Subcutaneous adipose tissue (tissue), 4 donors: ENCODE data around the gene PPIB. TPM values are rescaled to one million over a fixed set of nuclear protein-coding genes. Genes with fewer than 3 reads are reported as not detected.

Source experiments
- small RNA-seq: library from RNA; depleted of rRNA; stranded (forward); fragments of <200 nt; gene quantifications from one replicate; pipeline ENCODE3, GENCODE V24; 2016
- total RNA-seq, 4 donors: library from RNA; depleted of rRNA; stranded (reverse); fragments of >200 nt; gene quantifications; one replicate each; pipeline ENCODE4 v1.1.0, GENCODE V29; 2016
- TF ChIP-seq, protein P1 (sequence below): fragments of 450-650 bp; IDR thresholded peaks from one replicate; pipeline ENCODE4 v1.5.1; 2016; ENCODE audit warnings: low read depth, mild to moderate bottlenecking, control low read depth, antibody characterized with exemption, moderate library complexity

Gene PPIB
- total RNA-seq, 4 donors from 2014 or later = 224 to 292 (median 246) TPM

DNA sequence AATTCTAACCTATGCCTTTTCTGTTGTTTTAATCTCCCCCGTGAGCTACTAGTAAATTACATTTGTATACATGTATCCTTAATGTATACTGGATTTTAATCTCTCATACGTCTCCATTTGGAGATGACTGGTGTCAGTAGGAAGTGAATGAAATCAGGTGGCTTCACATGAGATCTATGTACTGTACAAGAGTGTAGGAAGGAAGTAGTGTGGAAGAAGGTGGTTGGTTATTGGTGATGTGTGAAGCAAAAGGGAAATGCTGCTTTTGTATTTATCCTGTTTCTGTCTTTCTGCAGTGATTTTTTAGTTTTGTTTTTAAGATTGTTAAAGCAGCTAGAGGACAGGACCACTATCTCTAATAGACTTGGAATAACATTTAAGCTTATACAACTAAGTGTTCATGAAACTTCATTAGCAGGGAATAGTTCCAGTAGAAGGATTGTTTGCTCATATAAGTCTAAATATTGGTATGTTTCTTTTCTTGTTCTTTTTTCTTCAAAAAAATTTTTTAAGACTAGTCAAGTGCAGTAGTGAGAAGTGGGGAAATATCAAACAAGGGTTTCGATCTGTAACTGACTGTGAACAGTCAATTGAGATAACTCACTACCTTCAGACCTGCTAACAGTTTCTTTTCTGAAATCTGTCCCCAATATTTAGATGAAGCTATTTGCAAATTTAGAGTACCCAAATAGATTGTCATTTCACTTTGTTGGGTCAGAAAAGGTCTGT is 51.7 kb downstream of the PPIB start:
- TF ChIP-seq, protein P1, sequence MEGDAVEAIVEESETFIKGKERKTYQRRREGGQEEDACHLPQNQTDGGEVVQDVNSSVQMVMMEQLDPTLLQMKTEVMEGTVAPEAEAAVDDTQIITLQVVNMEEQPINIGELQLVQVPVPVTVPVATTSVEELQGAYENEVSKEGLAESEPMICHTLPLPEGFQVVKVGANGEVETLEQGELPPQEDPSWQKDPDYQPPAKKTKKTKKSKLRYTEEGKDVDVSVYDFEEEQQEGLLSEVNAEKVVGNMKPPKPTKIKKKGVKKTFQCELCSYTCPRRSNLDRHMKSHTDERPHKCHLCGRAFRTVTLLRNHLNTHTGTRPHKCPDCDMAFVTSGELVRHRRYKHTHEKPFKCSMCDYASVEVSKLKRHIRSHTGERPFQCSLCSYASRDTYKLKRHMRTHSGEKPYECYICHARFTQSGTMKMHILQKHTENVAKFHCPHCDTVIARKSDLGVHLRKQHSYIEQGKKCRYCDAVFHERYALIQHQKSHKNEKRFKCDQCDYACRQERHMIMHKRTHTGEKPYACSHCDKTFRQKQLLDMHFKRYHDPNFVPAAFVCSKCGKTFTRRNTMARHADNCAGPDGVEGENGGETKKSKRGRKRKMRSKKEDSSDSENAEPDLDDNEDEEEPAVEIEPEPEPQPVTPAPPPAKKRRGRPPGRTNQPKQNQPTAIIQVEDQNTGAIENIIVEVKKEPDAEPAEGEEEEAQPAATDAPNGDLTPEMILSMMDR = no peak

DNA sequence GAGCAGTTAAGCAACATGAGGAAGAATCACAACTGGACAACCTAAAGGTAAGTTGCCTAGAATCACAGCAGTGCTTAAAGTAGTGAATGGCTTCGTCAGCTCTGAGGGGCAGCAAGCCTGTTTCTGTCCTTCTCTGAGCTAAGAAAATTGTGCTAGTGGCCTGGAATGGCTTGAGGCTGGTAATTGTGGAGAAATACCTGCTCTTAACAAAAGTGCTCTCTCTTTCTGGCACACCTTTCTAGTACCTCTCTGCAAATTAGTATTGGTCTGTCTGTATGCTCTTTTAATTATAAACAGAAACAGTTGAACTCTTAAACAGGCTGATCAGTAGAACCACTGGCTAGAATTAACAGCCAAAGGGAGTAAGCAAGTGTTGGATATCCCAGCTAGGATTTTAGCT is 55.5 kb downstream of the PPIB start:
- TF ChIP-seq, protein P1 = no peak

Small RNAs within 50 kb of the gene (small RNA-seq; reads per million reads assigned to genes)
- gene RF00019 = 0.49 reads per million

Other genes with a start within 250 kb of the PPIB start
- 100 to 1,000 TPM in 1 of 4 donors, 10 to 100 TPM in 3; 15.5 to 112 (median 57.5) TPM for gene DAPK2, start 116.5 kb downstream of the PPIB start, total RNA-seq
- 100 to 1,000 TPM in 1 of 4 donors, 10 to 100 TPM in 3; 40.3 to 162 (median 55.5) TPM for gene CIAO2A, start 69.2 kb downstream of the PPIB start, total RNA-seq
- gene SNX1, start 67.0 kb downstream of the PPIB start, total RNA-seq = 100 to 1,000 TPM; 112 to 125 (median 118) TPM
- gene SNX22, start 11.3 kb downstream of the PPIB start, total RNA-seq = 1 to 10 TPM in 1 of 4 donors, under 1 TPM in 2, not detected in 1; 0.22 to 1.0 (median 0.75) TPM
- gene CSNK1G1, start 193.2 kb upstream of the PPIB start, total RNA-seq = 10 to 100 TPM; 13.0 to 26.7 (median 16.2) TPM
- gene PCLAF, start 218.4 kb upstream of the PPIB start, total RNA-seq = 1 to 10 TPM in 1 of 4 donors, under 1 TPM in 1, not detected in 2; 0.88 to 4.6 TPM
- gene TRIP4, start 224.8 kb upstream of the PPIB start, total RNA-seq = 10 to 100 TPM; 15.7 to 23.2 (median 18.2) TPM